Right lobe of liver (tissue), 4 donors: ENCODE measurements around the gene STK33.

Experiments
- CTCF ChIP-seq, 4 donors: fragments of 200-600 bp in 3 of 4; fragments of 450-650 bp in 1 of 4; IDR thresholded peaks; one replicate each; pipeline versions ENCODE4 v1.5.1 to v1.8.0; 2016 to 2022; ENCODE audit warnings: antibody characterized with exemption in 4 of 4, mild to moderate bottlenecking in 2 of 4
- POLR2A ChIP-seq: fragments of 450-650 bp; IDR thresholded peaks from one replicate; pipeline ENCODE4 v1.6.1; 2017; ENCODE audit warnings: antibody characterized with exemption, mild to moderate bottlenecking
- donor health status: DM: no; HTN: no; CAD: no.
- donor health status: DM: no; HTN: no; CAD: no.
- donor health status: DM: no; HTN: yes; CAD: no.

GRCh38 chr11:8442301-8442700 lies 151.7 kb downstream of the STK33 start:
- no peak for TF ChIP-seq CTCF (IDR thresholded peaks at IDR 0.05)
- TF ChIP-seq POLR2A: no peak
